WTC11 (cell line): ENCODE data around the gene SLC35G4. TPM values are rescaled to one million over a fixed set of nuclear protein-coding genes. Genes with fewer than 3 reads are reported as not detected.

Experiments used
- ATAC-seq: fragments of 200-7000 bp; cut with Tn5 transposase; 2 replicates; pipeline ENCODE4 v1.10.0; 2021; ENCODE audit warnings: mild to moderate bottlenecking, moderate library complexity
- CTCF ChIA-PET: fragments of 300-600 bp; sonication (Branson Sonifier 250); formaldehyde crosslinking; loops from one replicate; lab custom pipeline; 2021; ENCODE audit warnings: antibody characterized with exemption; lab: Charles Lee
- POLR2A ChIA-PET: fragments of 350-600 bp; sonication (Branson Sonifier 250); formaldehyde crosslinking; loops from one replicate; lab custom pipeline; 2021; ENCODE audit warnings: antibody characterized with exemption; lab: Charles Lee
- DNase-seq: peaks from one replicate; pipeline ENCODE4 v3.0.0; 2021; ENCODE audit warnings: low spot score
- H3K27ac Mint-ChIP-seq: 2 replicates; pipeline ENCODE4 v1.8.0; 2021; ENCODE audit warnings: mixed read lengths
- H3K27me3 Mint-ChIP-seq: 2 replicates; pipeline ENCODE4 v1.8.0; 2021; ENCODE audit warnings: low read depth, mild to moderate bottlenecking, moderate library complexity, mixed read lengths
- H3K36me3 Mint-ChIP-seq: 2 replicates; pipeline ENCODE4 v1.8.0; 2021; ENCODE audit warnings: mixed read lengths
- H3K4me1 Mint-ChIP-seq: 2 replicates; pipeline ENCODE4 v1.8.0; 2022; ENCODE audit warnings: mixed read lengths
- H3K4me3 Mint-ChIP-seq: 2 replicates; pipeline ENCODE4 v1.8.0; 2021; ENCODE audit warnings: mild to moderate bottlenecking, moderate library complexity, mixed read lengths
- H3K9me3 Mint-ChIP-seq: 2 replicates; pipeline ENCODE4 v1.8.0; 2021; ENCODE audit warnings: mixed read lengths
- ARID4B ChIP-seq: sonication (generic); formaldehyde crosslinking; IDR thresholded peaks from 2 replicates; pipeline ENCODE4 v1.8.0; 2023; ENCODE audit warnings: missing genetic modification reagents, mild to moderate bottlenecking, borderline replicate concordance
- CTCF ChIP-seq: fragments of 200-600 bp; IDR thresholded peaks from 2 replicates; pipeline ENCODE4 v1.8.0; 2022; ENCODE audit warnings: antibody characterized with exemption
- E2F4 ChIP-seq: sonication (generic); formaldehyde crosslinking; IDR thresholded peaks from 2 replicates; pipeline ENCODE4 v1.8.1; 2022; ENCODE audit warnings: low read depth, mild to moderate bottlenecking, moderate library complexity, missing genetic modification reagents, borderline replicate concordance
- ERG ChIP-seq: fragments of 250-450 bp; sonication (Bioruptor Pico); IDR thresholded peaks from 2 replicates; pipeline ENCODE4 v1.8.0; 2021; ENCODE audit warnings: mild to moderate bottlenecking
- ESRRA ChIP-seq: sonication (generic); formaldehyde crosslinking; IDR thresholded peaks from 2 replicates; pipeline ENCODE4 v1.8.1; 2022; ENCODE audit warnings: mild to moderate bottlenecking, missing genetic modification reagents, borderline replicate concordance
- FOXJ3 ChIP-seq: sonication (generic); formaldehyde crosslinking; IDR thresholded peaks from 2 replicates; pipeline ENCODE4 v1.9.0; 2021; ENCODE audit warnings: missing genetic modification reagents, mild to moderate bottlenecking, borderline replicate concordance
- FOXP4 ChIP-seq: sonication (generic); formaldehyde crosslinking; IDR thresholded peaks from 2 replicates; pipeline ENCODE4 v1.8.0; 2022; ENCODE audit warnings: mild to moderate bottlenecking, missing genetic modification reagents
- HMGXB4 ChIP-seq: sonication (generic); formaldehyde crosslinking; IDR thresholded peaks from 2 replicates; pipeline ENCODE4 v1.8.1; 2023; ENCODE audit warnings: mild to moderate bottlenecking, moderate library complexity, missing genetic modification reagents
- NFYB ChIP-seq: sonication (generic); formaldehyde crosslinking; conservative IDR thresholded peaks from 2 replicates; pipeline ENCODE4 v1.8.0; 2022; ENCODE audit warnings: low read depth, missing genetic modification reagents
- TCF7 ChIP-seq: sonication (generic); formaldehyde crosslinking; IDR thresholded peaks from 2 replicates; pipeline ENCODE4 v1.8.0; 2022; ENCODE audit warnings: mild to moderate bottlenecking, low read depth, missing genetic modification reagents, moderate library complexity
- ZNF263 ChIP-seq: sonication (generic); formaldehyde crosslinking; IDR thresholded peaks from 2 replicates; pipeline ENCODE4 v1.8.1; 2022; ENCODE audit warnings: low read depth, mild to moderate bottlenecking, moderate library complexity, missing genetic modification reagents
- total RNA-seq: library from RNA; stranded (reverse); gene quantifications from 3 replicates; pipeline ENCODE4 v1.2.3, GENCODE V29; 2021

The SLC35G4 gene
- total RNA-seq, 1 experiment from 2014 or later: not detected

- no peak for TF ChIP-seq TCF7 (CRISPR knock-in tag)
- TF ChIP-seq NFYB: no peak
- no peak for TF ChIP-seq FOXP4
- no peak for TF ChIP-seq ESRRA (CRISPR knock-in tag)
- TF ChIP-seq ARID4B: no peak
- TF ChIP-seq E2F4: no peak
Observed at GRCh38 chr18:11653521-11653920, 44.1 kb downstream of the SLC35G4 start (continued).

GRCh38 chr18:11654736-11655605 is 45.6 kb downstream of the SLC35G4 start:
- POLR2A ChIA-PET: no interaction called here
- peaks cover 6% of the 10 kb centered on the region for H3K4me1 Mint-ChIP-seq
- peak overlapping the region; percentile 50 for H3K4me3 Mint-ChIP-seq
- TF ChIP-seq FOXJ3 (CRISPR knock-in tag): no peak
- no peak for TF ChIP-seq ZNF263
- TF ChIP-seq ERG (CRISPR knock-in tag): no peak
- 0 out of 2 replicates have a peak, but pooled peaks have one; percentile 35 for TF ChIP-seq HMGXB4 (CRISPR knock-in tag)
- TF ChIP-seq CTCF: peak; percentile 89
- no peak overlapping the region for H3K27ac Mint-ChIP-seq
- H3K27me3 Mint-ChIP-seq: peaks cover 21% of the 10 kb centered on the region
- CTCF ChIA-PET: interaction anchor here (0.6 to 5.5 kb wide), 51 partner anchors 11 to 1016 kb away, joined by 3 to 99 read pairs (median 5); partner anchors contain the start of genes GNAL and IMPA2
- DNase-seq (peak; percentile 84), ATAC-seq (peak; percentile 89)
- H3K9me3 Mint-ChIP-seq: peaks cover 3% of the 10 kb centered on the region
- H3K36me3 Mint-ChIP-seq: no peaks in the 10 kb centered on the region; the same call in 1 of the 2 replicates
